ENCODE measurements around the gene MEF2D.

MEF2D gene

DNA sequence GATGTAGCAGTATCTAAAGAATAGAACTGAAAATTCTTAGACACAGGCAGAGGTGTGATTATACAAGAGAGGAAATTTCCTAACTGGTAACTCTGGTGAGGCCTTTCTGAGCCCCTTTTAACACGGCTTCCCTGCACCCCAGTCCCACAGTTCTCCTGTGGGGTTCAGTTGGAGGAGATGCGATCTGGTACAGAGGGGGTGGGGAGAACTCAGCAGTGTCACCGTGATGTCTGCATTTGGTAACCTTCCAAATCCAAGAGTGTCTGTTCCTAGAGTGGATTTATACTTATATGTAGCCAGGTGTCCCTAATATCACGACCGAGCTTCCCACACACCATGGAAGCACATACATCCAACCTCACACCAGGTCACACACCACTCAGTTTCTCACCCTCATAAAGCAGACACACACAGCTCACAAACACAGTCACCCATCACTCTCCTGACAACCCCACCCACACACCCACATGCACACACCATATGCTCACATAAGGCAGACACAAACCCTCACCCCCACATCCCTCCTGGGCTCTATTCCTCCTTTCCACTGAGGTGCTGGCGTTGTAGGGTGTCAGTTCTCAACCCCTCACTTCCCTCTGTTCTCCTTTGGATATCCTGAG lies 83.1 kb downstream of the MEF2D start:
- Histone ChIP-seq H3K4me1 (ENCODE audit: insufficient read depth, insufficient read length) (peaks cover 17% of the 10 kb centered on the region), H3K27me3 (ENCODE audit: insufficient read depth, insufficient read length) (peaks cover 38% of the 10 kb centered on the region), H3K9ac (ENCODE audit: insufficient read length, low read depth) (no peak overlapping the region), H3K36me3 (ENCODE audit: insufficient read depth, insufficient read length, low read length) (peaks cover 27% of the 10 kb centered on the region), H3K9me3 (ENCODE audit: insufficient read depth, low read length) (no peaks in the 10 kb centered on the region), H3K4me3 (ENCODE audit: insufficient read length, low read depth) (no peak overlapping the region)
- no peak for TF ChIP-seq SUZ12 (IDR thresholded peaks at IDR 0.05; ENCODE audit: extremely low read depth, insufficient read depth, insufficient read length)
- no peak for TF ChIP-seq YY1 (IDR thresholded peaks at IDR 0.05; ENCODE audit: insufficient read depth, insufficient read length)
- TF ChIP-seq ZNF274 (IDR thresholded peaks at IDR 0.05; ENCODE audit: low read depth, low read length), result no peak
- no peak for DNase-seq (ENCODE audit: low read depth, low spot score)

DNA sequence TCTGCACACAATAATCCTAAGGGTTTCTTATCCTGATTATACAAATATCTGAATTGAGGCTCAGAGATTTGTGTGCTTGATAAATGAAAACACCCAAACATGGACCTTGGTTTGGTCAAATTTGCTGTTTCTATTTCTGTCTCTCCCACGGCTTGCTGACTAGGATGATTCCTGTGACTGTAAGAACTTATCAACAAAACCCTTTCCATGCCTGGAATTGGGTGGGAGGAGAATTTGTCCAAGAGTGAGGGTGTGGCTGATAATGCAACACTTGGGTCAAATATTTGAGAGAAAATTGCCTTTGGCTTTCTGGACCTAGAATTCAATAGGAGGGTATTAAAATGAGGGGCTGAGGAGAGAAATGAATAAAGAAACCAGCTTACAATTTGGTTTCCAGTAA lies 83.6 kb downstream of the MEF2D start:
- DNase-seq (ENCODE audit: low read depth, low spot score), result no peak
- Histone ChIP-seq H3K4me3 (ENCODE audit: insufficient read length, low read depth) (no peak overlapping the region), H3K9me3 (ENCODE audit: insufficient read depth, low read length) (no peaks in the 10 kb centered on the region), H3K27me3 (ENCODE audit: insufficient read depth, insufficient read length) (peaks cover 33% of the 10 kb centered on the region), H3K36me3 (ENCODE audit: insufficient read depth, insufficient read length, low read length) (peaks cover 29% of the 10 kb centered on the region), H3K9ac (ENCODE audit: insufficient read length, low read depth) (no peak overlapping the region), H3K4me1 (ENCODE audit: insufficient read depth, insufficient read length) (peaks cover 14% of the 10 kb centered on the region)
- no peak for TF ChIP-seq ZNF274 (IDR thresholded peaks at IDR 0.05; ENCODE audit: low read depth, low read length)
- TF ChIP-seq SUZ12 (IDR thresholded peaks at IDR 0.05; ENCODE audit: extremely low read depth, insufficient read depth, insufficient read length), result no peak
- no peak for TF ChIP-seq YY1 (IDR thresholded peaks at IDR 0.05; ENCODE audit: insufficient read depth, insufficient read length)

DNA sequence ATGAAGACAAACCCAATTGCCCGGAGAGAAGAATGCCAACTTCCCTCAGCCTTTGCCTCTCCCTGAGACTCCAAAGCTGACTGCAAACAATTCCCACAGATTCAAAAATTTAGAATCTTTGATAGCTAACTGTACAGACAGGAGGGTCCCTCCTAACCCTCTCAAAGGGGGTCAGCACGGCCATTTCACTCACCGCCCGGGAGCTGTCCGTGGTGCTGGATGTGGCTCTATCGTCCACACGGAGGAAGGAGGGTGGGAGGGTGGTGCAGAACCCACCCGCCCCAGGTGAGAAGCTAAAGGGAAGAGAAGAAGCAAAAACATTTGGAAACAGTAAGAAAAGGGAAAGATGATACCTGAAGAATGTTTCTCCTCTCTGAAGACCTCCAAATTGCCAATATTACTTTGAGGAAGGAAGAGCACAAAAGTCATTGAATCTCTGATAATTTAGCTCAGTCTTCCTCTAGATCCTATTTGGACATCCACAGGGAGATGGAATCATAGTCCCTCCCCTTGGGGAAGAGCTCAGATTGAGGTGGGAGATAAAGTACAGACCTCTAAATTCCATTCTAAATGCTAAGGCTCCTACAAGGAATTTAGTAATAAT lies 86.0 kb downstream of the MEF2D start:
- DNase-seq (ENCODE audit: low read depth, low spot score), result no peak
- H3K36me3 ChIP-seq (ENCODE audit: insufficient read depth, insufficient read length, low read length), result peaks cover 29% of the 10 kb centered on the region
- TF ChIP-seq SUZ12 (IDR thresholded peaks at IDR 0.05; ENCODE audit: extremely low read depth, insufficient read depth, insufficient read length), result no peak
- H3K4me3 ChIP-seq (ENCODE audit: insufficient read length, low read depth), result no peak overlapping the region
- H3K9me3 ChIP-seq (ENCODE audit: insufficient read depth, low read length), result no peaks in the 10 kb centered on the region
- H3K27me3 ChIP-seq (ENCODE audit: insufficient read depth, insufficient read length), result peaks cover 10% of the 10 kb centered on the region
- peaks cover 6% of the 10 kb centered on the region for H3K4me1 ChIP-seq (ENCODE audit: insufficient read depth, insufficient read length)
- H3K9ac ChIP-seq (ENCODE audit: insufficient read length, low read depth), result no peak overlapping the region

Data from NT2/D1 (cell line).